Thymus (tissue), 14 donors: ENCODE data around the gene MRC2. TPM values are rescaled to one million over a fixed set of nuclear protein-coding genes. Genes with fewer than 3 reads are reported as not detected.
A peak's percentile ranks its signal among the peaks of the same experiment; 100 is the strongest.

Experiments
- DNase-seq, 9 donors: peaks; one replicate each; pipeline ENCODE4 v3.0.0-alpha.2; 2013; ENCODE audit warnings: low spot score in 9 of 9, low read depth in 6 of 9, missing footprints in 1 of 9
- H3K27ac ChIP-seq, 2 donors: one replicate each; pipeline ENCODE4 v1.5.1; 2013; ENCODE audit warnings: control low read depth in 1 of 2, low read depth in 1 of 2, low read length in 1 of 2, mild to moderate bottlenecking in 1 of 2, moderate library complexity in 1 of 2
- H3K27me3 ChIP-seq, 2 donors: one replicate each; pipeline ENCODE4 v1.5.1; 2013; ENCODE audit warnings: low read length in 1 of 2; ENCODE audit not compliant: control insufficient read depth in 2 of 2, insufficient read depth in 1 of 2
- H3K36me3 ChIP-seq, 2 donors: one replicate each; pipeline ENCODE4 v1.5.1; 2013; ENCODE audit warnings: low read length in 1 of 2, mild to moderate bottlenecking in 1 of 2, moderate library complexity in 1 of 2; ENCODE audit not compliant: control insufficient read depth in 2 of 2, insufficient read depth in 2 of 2
- H3K4me1 ChIP-seq, 2 donors: one replicate each; pipeline ENCODE4 v1.5.1; 2013; ENCODE audit warnings: low read length in 2 of 2; ENCODE audit not compliant: control insufficient read depth in 2 of 2, insufficient read depth in 2 of 2
- H3K4me3 ChIP-seq, 2 donors: one replicate each; pipeline ENCODE4 v1.5.1; 2013; ENCODE audit warnings: low read length in 2 of 2, control low read depth in 1 of 2, mild to moderate bottlenecking in 1 of 2
- H3K9me3 ChIP-seq, 2 donors: one replicate each; pipeline ENCODE4 v1.5.1; 2013; ENCODE audit warnings: low read length in 1 of 2, mild to moderate bottlenecking in 1 of 2; ENCODE audit not compliant: control insufficient read depth in 2 of 2, insufficient read depth in 1 of 2
- WGBS: extraction: QIAGEN DNeasy Blood & Tissue Kit; methylation state at CpG from one replicate; pipeline ENCODE4 v1.1.7; 2013; 5-methylcytosine and 5-hydroxymethylcytosine counted together
- long read RNA-seq, 10 donors: transcript quantifications; one replicate each; lab custom pipeline, GENCODE V29; 2026
- polyA plus RNA-seq: library from polyadenylated mRNA; stranded (reverse); fragments of 200-250 nt; gene quantifications from one replicate; pipeline ENCODE4 v1.2.3, GENCODE V29; 2013
- total RNA-seq: library from RNA; stranded (reverse); fragments of 120-200 nt; gene quantifications from one replicate; pipeline ENCODE4 v1.2.4, GENCODE V29; 2013
- donor health status: healthy.

MRC2 gene, protein sequence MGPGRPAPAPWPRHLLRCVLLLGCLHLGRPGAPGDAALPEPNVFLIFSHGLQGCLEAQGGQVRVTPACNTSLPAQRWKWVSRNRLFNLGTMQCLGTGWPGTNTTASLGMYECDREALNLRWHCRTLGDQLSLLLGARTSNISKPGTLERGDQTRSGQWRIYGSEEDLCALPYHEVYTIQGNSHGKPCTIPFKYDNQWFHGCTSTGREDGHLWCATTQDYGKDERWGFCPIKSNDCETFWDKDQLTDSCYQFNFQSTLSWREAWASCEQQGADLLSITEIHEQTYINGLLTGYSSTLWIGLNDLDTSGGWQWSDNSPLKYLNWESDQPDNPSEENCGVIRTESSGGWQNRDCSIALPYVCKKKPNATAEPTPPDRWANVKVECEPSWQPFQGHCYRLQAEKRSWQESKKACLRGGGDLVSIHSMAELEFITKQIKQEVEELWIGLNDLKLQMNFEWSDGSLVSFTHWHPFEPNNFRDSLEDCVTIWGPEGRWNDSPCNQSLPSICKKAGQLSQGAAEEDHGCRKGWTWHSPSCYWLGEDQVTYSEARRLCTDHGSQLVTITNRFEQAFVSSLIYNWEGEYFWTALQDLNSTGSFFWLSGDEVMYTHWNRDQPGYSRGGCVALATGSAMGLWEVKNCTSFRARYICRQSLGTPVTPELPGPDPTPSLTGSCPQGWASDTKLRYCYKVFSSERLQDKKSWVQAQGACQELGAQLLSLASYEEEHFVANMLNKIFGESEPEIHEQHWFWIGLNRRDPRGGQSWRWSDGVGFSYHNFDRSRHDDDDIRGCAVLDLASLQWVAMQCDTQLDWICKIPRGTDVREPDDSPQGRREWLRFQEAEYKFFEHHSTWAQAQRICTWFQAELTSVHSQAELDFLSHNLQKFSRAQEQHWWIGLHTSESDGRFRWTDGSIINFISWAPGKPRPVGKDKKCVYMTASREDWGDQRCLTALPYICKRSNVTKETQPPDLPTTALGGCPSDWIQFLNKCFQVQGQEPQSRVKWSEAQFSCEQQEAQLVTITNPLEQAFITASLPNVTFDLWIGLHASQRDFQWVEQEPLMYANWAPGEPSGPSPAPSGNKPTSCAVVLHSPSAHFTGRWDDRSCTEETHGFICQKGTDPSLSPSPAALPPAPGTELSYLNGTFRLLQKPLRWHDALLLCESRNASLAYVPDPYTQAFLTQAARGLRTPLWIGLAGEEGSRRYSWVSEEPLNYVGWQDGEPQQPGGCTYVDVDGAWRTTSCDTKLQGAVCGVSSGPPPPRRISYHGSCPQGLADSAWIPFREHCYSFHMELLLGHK (N-terminal part only)
- 9.0 TPM for total RNA-seq
- polyA plus RNA-seq = 14.5 TPM
- long read RNA-seq, donor 1 = 0 reads
- long read RNA-seq, donor 2 = 0 reads
- long read RNA-seq, donor 3, partial matches to known transcripts = 12 of 12 reads
- long read RNA-seq, donor 3, other reads (novel, unspliced or antisense) = 0 of 12 reads
- long read RNA-seq, donor 4, partial matches to known transcripts = 7 of 7 reads
- long read RNA-seq, donor 4, other reads (novel, unspliced or antisense) = 0 of 7 reads
- long read RNA-seq, donor 5 = 0 reads
- long read RNA-seq, donor 6 = 0 reads
- long read RNA-seq, donor 7 = 0 reads
- long read RNA-seq, donor 8, full-length matches to known transcripts = 1 of 1 reads
- long read RNA-seq, donor 8, partial matches to known transcripts = 0 of 1 reads
- long read RNA-seq, donor 8, other reads (novel, unspliced or antisense) = 0 of 1 reads
- long read RNA-seq, donor 9 = 0 reads
- long read RNA-seq, donor 10, partial matches to known transcripts = 0 of 1 reads
- long read RNA-seq, donor 10, other reads (novel, unspliced or antisense) = 0 of 1 reads

DNA sequence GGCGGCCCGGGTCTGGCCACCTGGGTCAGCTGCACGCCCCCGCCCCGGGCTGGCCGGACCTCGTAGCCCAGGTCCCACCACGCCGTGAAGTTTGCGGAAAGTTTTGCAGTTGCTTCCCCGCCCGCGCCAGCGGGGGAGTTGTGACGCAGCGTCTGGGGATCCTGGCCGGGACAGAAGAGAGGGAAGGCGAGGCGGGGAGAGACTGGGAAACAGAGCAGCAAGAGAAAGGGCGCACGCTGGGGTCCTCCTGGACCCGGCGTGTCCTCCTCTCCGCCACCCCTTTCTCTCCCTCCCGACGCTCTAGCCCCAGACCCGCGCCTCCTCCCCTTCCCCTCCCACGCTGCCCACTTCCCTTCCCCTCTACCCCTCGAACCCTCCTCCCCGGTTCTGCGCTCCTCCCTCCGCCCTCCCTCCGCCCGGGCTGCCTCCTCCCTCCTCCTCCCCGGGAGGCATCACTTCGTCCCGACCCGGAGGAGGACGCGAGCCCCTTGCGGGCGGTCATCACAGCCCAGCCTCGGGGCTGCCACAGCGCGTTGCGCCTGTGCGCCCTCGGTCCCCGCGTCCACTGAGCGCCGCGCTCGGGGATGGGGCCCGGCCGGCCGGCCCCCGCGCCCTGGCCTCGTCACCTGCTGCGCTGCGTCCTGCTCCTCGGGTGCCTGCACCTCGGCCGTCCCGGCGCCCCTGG is at the start of gene MRC2:
Gene MRC2 (plus strand): TSS at position 452 of the 685 bp plus-strand sequence. CDS start 133 bp downstream, at position 585.
- DNase-seq = peak in 8 of 9 donors; percentile 28 to 77 (median 46)
- Histone ChIP-seq H3K27ac (peak within 1 kb of the TSS; percentile 24 to 71), H3K36me3 (peaks cover 0 to 2% of the 10 kb centered on the region in 2 donors), H3K4me1 (peaks cover 15 to 39% of the 10 kb centered on the region in 2 donors), H3K4me3 (peak within 1 kb of the TSS; percentile 49 to 70), H3K9me3 (peaks cover 0 to 5% of the 10 kb centered on the region in 2 donors), H3K27me3 (peaks cover 0 to 7% of the 10 kb centered on the region in 2 donors)
- under 1% methylated on average over 67 of the region's 68 CpGs for WGBS

- Histone ChIP-seq H3K36me3 (peaks cover 4 to 57% of the 10 kb centered on the region in 2 donors), H3K27ac (no peak overlapping the region), H3K4me3 (no peak overlapping the region), H3K9me3 (no peaks in the 10 kb centered on the region), H3K27me3 (no peaks in the 10 kb centered on the region), H3K4me1 (no peaks in the 10 kb centered on the region)
- WGBS = 96% methylated on average over 2 of the region's 2 CpGs
- DNase-seq = no peak
Observed at GRCh38 chr17:62578757-62579487, 48.5 kb upstream of the MRC2 start.

GRCh38 chr17:62580947-62581346 is 46.5 kb upstream of the MRC2 start:
- H3K36me3 ChIP-seq = peaks cover 9 to 52% of the 10 kb centered on the region in 2 donors
- no peaks in the 10 kb centered on the region for H3K4me1 ChIP-seq
- no peaks in the 10 kb centered on the region for H3K27me3 ChIP-seq
- no peak for DNase-seq
- no peak overlapping the region for H3K27ac ChIP-seq
- no peaks in the 10 kb centered on the region for H3K9me3 ChIP-seq
- 97% methylated on average over 2 of the region's 2 CpGs for WGBS
- no peak overlapping the region for H3K4me3 ChIP-seq

DNA sequence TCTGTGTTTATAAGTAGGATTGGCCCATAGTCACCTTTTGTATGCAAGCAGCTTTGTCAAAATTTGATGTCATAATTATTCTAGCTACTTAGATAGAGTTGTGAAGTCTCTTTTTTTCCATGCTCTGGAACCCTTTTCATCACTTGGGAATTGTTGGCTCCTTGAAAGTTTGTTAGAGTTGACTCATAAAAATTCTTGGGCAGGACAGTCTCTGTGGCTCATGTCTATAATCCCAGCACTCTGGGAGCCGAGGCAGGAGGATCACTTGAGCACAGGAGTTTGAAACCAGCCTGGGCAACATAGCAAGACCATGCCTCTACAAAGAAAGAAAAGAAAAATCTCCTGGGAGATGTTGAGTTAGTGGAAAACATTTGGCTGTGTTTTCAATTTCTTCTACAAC is 45.7 kb upstream of the MRC2 start:
- Histone ChIP-seq H3K4me3 (no peak overlapping the region), H3K27ac (no peak overlapping the region), H3K36me3 (peaks cover 14 to 54% of the 10 kb centered on the region in 2 donors), H3K27me3 (no peaks in the 10 kb centered on the region), H3K9me3 (no peaks in the 10 kb centered on the region), H3K4me1 (no peaks in the 10 kb centered on the region)
- WGBS = 95% methylated on average over 1 of the region's 1 CpG
- DNase-seq = no peak

DNA sequence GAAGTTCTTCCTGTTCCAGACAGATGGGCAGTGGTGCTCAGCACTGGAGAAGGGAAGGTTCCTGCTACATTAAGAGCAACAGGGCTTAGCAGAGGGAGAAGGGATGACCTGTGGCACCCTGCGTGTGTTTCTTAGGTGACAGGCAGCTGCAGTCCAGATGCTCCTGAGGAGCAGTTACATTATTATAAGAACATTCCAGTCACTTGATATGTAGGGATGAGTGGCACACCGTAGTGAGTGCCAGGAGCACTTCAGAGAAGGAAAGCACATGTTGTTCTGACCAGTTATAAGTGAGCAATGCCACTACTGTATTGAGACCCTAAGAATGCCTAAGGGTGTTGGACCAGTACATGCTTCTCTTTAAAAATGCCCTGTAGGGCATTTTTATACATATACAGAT is 39.9 kb upstream of the MRC2 start:
- Histone ChIP-seq H3K36me3 (peaks cover 41 to 49% of the 10 kb centered on the region in 2 donors), H3K27ac (no peak overlapping the region)
- WGBS = 98% methylated on average over 2 of the region's 2 CpGs

DNA sequence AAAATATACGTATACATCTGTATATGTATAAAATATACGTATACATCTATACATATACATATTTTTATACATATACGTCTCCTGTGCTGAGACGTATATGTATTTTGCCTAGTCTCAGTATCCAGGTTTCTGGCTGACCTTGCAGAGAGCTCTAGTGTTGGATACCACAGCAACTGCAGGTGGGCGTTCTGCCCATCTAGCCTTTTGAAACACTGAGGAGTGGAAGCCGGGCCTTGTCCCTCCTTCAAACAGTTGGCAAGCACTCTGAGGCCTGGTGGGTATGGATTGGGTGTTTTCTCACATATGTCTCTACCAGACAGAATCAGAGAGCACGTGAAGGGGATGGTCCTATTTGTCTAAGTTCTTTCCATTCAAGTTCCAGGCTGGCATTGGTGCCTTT is 39.4 kb upstream of the MRC2 start:
- over 99% methylated on average over 7 of the region's 7 CpGs for WGBS
- no peak overlapping the region for H3K27ac ChIP-seq

More for the DNA sequence above, 39.9 kb upstream of the MRC2 start:
- H3K9me3 ChIP-seq = no peaks in the 10 kb centered on the region
- no peaks in the 10 kb centered on the region for H3K27me3 ChIP-seq
- no peak for DNase-seq
- no peaks in the 10 kb centered on the region for H3K4me1 ChIP-seq
- H3K4me3 ChIP-seq = no peak overlapping the region

GRCh38 chr17:62591333-62591732 is 36.1 kb upstream of the MRC2 start:
- DNase-seq = no peak
- 97% methylated on average over 6 of the region's 6 CpGs for WGBS
- no peak overlapping the region for H3K27ac ChIP-seq

More for the DNA sequence above, 39.4 kb upstream of the MRC2 start:
- Histone ChIP-seq H3K36me3 (peaks cover 45 to 53% of the 10 kb centered on the region in 2 donors), H3K9me3 (no peaks in the 10 kb centered on the region), H3K27me3 (no peaks in the 10 kb centered on the region), H3K4me3 (no peak overlapping the region), H3K4me1 (no peaks in the 10 kb centered on the region)
- no peak for DNase-seq

More at GRCh38 chr17:62591333-62591732, 36.1 kb upstream of the MRC2 start:
- peaks cover 5 to 11% of the 10 kb centered on the region in 2 donors for H3K9me3 ChIP-seq
- H3K4me1 ChIP-seq = no peaks in the 10 kb centered on the region
- peaks cover 58 to 61% of the 10 kb centered on the region in 2 donors for H3K36me3 ChIP-seq
- no peak overlapping the region for H3K4me3 ChIP-seq
- no peaks in the 10 kb centered on the region for H3K27me3 ChIP-seq
